CD14-positive monocyte (primary cell): ENCODE results near the gene ZNF385B. TPM values are rescaled to one million over a fixed set of nuclear protein-coding genes. Genes with fewer than 3 reads are reported as not detected.

ENCODE experiments used
- DNase-seq, 3 donors: peaks; one replicate each; pipeline ENCODE4 v3.0.0-alpha.2; 2011 to 2022
- H2AFZ ChIP-seq: 2 replicates; pipeline ENCODE4 v1.6.0; 2012; ENCODE audit warnings: mild to moderate bottlenecking, low read depth, low read length, inconsistent platforms; ENCODE audit not compliant: insufficient read depth, poor library complexity, severe bottlenecking
- H3K27ac ChIP-seq, 2 donors: 1 replicate in 1 of 2; 2 replicates in 1 of 2; pipeline ENCODE4 v1.5.1; 2012 to 2013; ENCODE audit warnings: low read length in 2 of 2, control low read depth in 1 of 2, inconsistent platforms in 1 of 2, low read depth in 1 of 2, mild to moderate bottlenecking in 1 of 2
- H3K27me3 ChIP-seq, 2 donors: one replicate each; pipeline versions ENCODE4 v1.6.0 to v1.6.1; 2011 to 2013; ENCODE audit warnings: low read length in 2 of 2; ENCODE audit not compliant: control insufficient read depth in 2 of 2, insufficient read depth in 2 of 2
- H3K36me3 ChIP-seq, 2 donors: replicated peaks in 1 of 2; 1 replicate in 1 of 2; 2 replicates in 1 of 2; pipeline versions ENCODE4 v1.5.1 to v1.6.1; 2012 to 2013; ENCODE audit warnings: low read length in 2 of 2, control low read depth in 1 of 2, inconsistent platforms in 1 of 2, mild to moderate bottlenecking in 1 of 2; ENCODE audit not compliant: insufficient read depth in 2 of 2, control insufficient read depth in 1 of 2
- H3K4me1 ChIP-seq, 2 donors: 1 replicate in 1 of 2; 2 replicates in 1 of 2; pipeline versions ENCODE4 v1.5.1 to v1.6.1; 2012 to 2013; ENCODE audit warnings: low read length in 2 of 2, control low read depth in 1 of 2, inconsistent platforms in 1 of 2, mild to moderate bottlenecking in 1 of 2, moderate library complexity in 1 of 2; ENCODE audit not compliant: insufficient read depth in 2 of 2, control insufficient read depth in 1 of 2
- H3K4me2 ChIP-seq: replicated peaks from 2 replicates; pipeline ENCODE3; 2012; ENCODE audit warnings: low read length, moderate library complexity, mild to moderate bottlenecking; ENCODE audit not compliant: poor library complexity, severe bottlenecking; ENCODE audit errors: extremely low read depth
- H3K4me3 ChIP-seq, 3 experiments: fragments of 200-600 bp in 1 of 3; sonication (generic) in 1 of 3; replicated peaks in 1 of 3; 1 replicate in 2 of 3; 2 replicates in 1 of 3; pipeline ENCODE4 v1.5.1; 2011 to 2013; ENCODE audit warnings: low read length in 3 of 3, mild to moderate bottlenecking in 3 of 3, control low read depth in 2 of 3, low read depth in 2 of 3, inconsistent platforms in 1 of 3, moderate library complexity in 1 of 3
- H3K79me2 ChIP-seq: 2 replicates; pipeline ENCODE4 v1.6.0; 2012; ENCODE audit warnings: mild to moderate bottlenecking, control low read depth, inconsistent platforms, low read length, moderate library complexity; ENCODE audit not compliant: insufficient read depth
- H3K9ac ChIP-seq: 2 replicates; pipeline ENCODE4 v1.6.0; 2017; ENCODE audit warnings: low read length, mild to moderate bottlenecking; ENCODE audit not compliant: insufficient read depth, poor library complexity, severe bottlenecking
- H3K9me3 ChIP-seq, 2 donors: replicated peaks in 1 of 2; 1 replicate in 1 of 2; 2 replicates in 1 of 2; pipeline versions ENCODE4 v1.5.1 to v1.6.1; 2012 to 2013; ENCODE audit warnings: low read length in 2 of 2, control low read depth in 1 of 2; ENCODE audit not compliant: control insufficient read depth in 1 of 2, insufficient read depth in 1 of 2
- H4K20me1 ChIP-seq: 2 replicates; pipeline ENCODE4 v1.6.0; 2012; ENCODE audit warnings: mild to moderate bottlenecking, low read length, control low read depth, moderate library complexity; ENCODE audit not compliant: insufficient read depth
- H3K27ac Mint-ChIP-seq, 7 donors: one replicate each; pipeline ENCODE4 v1.8.0; 2020; ENCODE audit warnings: mild to moderate bottlenecking in 7 of 7, mixed read lengths in 7 of 7, moderate library complexity in 6 of 7, inconsistent platforms in 2 of 7
- H3K27me3 Mint-ChIP-seq, 3 donors: one replicate each; pipeline ENCODE4 v1.8.0; 2021 to 2022; ENCODE audit warnings: low read depth in 3 of 3, mild to moderate bottlenecking in 3 of 3, mixed read lengths in 3 of 3, moderate library complexity in 3 of 3, inconsistent platforms in 1 of 3
- H3K36me3 Mint-ChIP-seq, 2 donors: one replicate each; pipeline ENCODE4 v1.8.0; 2020; ENCODE audit warnings: mixed read lengths in 2 of 2, inconsistent platforms in 1 of 2, mild to moderate bottlenecking in 1 of 2
- H3K4me1 Mint-ChIP-seq: one replicate; pipeline ENCODE4 v1.8.0; 2020; ENCODE audit warnings: mild to moderate bottlenecking, mixed read lengths
- H3K4me3 Mint-ChIP-seq, 2 donors: one replicate each; pipeline ENCODE4 v1.8.0; 2020; ENCODE audit warnings: mild to moderate bottlenecking in 2 of 2, mixed read lengths in 2 of 2, moderate library complexity in 1 of 2
- H3K9me3 Mint-ChIP-seq, 7 donors: one replicate each; pipeline ENCODE4 v1.8.0; 2020 to 2022; ENCODE audit warnings: mixed read lengths in 7 of 7, mild to moderate bottlenecking in 6 of 7, moderate library complexity in 6 of 7, inconsistent platforms in 2 of 7
- CTCF ChIP-seq: fragments of 200-600 bp; IDR thresholded peaks from one replicate; pipeline ENCODE4 v1.8.0; 2022; ENCODE audit warnings: antibody characterized with exemption, mild to moderate bottlenecking
- WGBS: methylation state at CpG from one replicate; pipeline ENCODE4 v1.1.5; 2013; ENCODE audit warnings: missing lambda C conversion rate; ENCODE audit not compliant: insufficient coverage; 5-methylcytosine and 5-hydroxymethylcytosine counted together
- intact Hi-C, 2 donors: fragments of 100-400 bp; cut with micrococcal nuclease; formaldehyde crosslinking; loops; one replicate each; pipeline versions ENCODE4 v1.15.0 to v1.15.1; 2023
- polyA plus RNA-seq, 3 donors: library from polyadenylated mRNA; depleted of rRNA in 1 of 3; unstranded in 2 of 3; stranded (reverse) in 1 of 3; fragments of 300-500 nt in 2 of 3; fragments of >200 nt in 1 of 3; fragmentation: Illumina TruSeq in 2 of 3; gene quantifications; 1 replicate in 2 of 3; 2 replicates in 1 of 3; pipeline ENCODE4 v1.2.3, GENCODE V29; 2012 to 2021

Gene ZNF385B
- polyA plus RNA-seq, 3 donors, result not detected

DNA sequence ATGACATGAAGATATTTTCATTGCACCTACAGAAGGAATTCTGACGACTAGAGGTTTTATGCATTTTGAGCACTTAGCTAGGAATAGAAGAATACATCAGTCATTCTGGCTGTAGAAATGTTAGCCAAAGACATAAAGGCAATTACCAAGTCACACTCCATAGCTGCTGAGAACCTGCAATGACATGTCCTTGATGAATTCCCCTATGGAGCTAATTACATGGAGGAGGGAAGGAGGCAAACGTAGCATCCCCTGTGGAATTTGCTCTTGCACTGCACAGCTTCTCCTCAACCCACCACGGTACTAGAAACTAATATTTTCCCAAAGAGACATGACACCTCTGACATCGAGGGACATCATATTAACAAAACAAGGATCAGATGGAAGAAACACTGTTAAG is 422.8 kb downstream of the ZNF385B start:
- no peak overlapping the region for H2AFZ ChIP-seq

DNA sequence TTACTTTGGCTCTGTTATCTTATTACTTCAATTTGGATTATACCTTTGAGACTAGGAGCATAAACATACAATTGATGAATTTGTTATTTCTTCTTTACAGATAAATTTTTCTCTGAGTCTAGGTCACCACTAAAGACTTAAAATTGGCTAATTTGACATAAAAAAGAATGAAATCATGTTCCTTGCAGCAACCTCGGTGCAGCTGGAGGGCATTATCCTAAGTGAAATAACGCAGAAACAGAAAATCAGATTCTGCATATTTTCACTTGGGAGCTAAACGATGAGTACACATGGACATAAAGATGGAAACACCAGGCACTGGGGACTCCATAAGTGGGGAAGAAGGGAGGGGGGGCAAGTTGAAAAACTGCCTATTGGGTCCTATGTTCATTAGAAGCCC is 424.0 kb downstream of the ZNF385B start:
- H2AFZ ChIP-seq, result no peak overlapping the region
- H3K36me3 Mint-ChIP-seq, result no peaks in the 10 kb centered on the region
- 95% methylated on average over 2 of the region's 3 CpGs for WGBS

More for the DNA sequence above, 422.8 kb downstream of the ZNF385B start:
- WGBS, result 83% methylated on average over 2 of the region's 4 CpGs
- Mint-ChIP-seq H3K4me1 (peaks cover 12% of the 10 kb centered on the region), H3K4me3 (no peak overlapping the region), H3K9me3 (no peaks in the 10 kb centered on the region), H3K27ac (no peak overlapping the region), H3K36me3 (no peaks in the 10 kb centered on the region), H3K27me3 (peaks cover 0 to 4% (median 1%) of the 10 kb centered on the region in 3 donors)
- no peaks in the 10 kb centered on the region for H3K27me3 ChIP-seq
- no peak for DNase-seq
- no peak overlapping the region for H3K4me3 ChIP-seq
- H3K36me3 ChIP-seq, result no peaks in the 10 kb centered on the region
- H3K4me1 ChIP-seq, result peaks cover 10 to 12% of the 10 kb centered on the region in 2 donors
- no peak for TF ChIP-seq CTCF
- no peak overlapping the region for H3K27ac ChIP-seq
- no peaks in the 10 kb centered on the region for H3K79me2 ChIP-seq
- H3K9ac ChIP-seq, result no peak overlapping the region
- no peaks in the 10 kb centered on the region for H3K9me3 ChIP-seq
- H3K4me2 ChIP-seq, result no peak overlapping the region
- intact Hi-C loops, result no loop called here
- no peaks in the 10 kb centered on the region for H4K20me1 ChIP-seq

More for the DNA sequence above, 424.0 kb downstream of the ZNF385B start:
- Histone ChIP-seq H4K20me1 (no peaks in the 10 kb centered on the region), H3K27ac (no peak overlapping the region), H3K4me3 (no peak overlapping the region), H3K4me1 (peaks cover under 1 to 2% of the 10 kb centered on the region in 2 donors), H3K4me2 (no peak overlapping the region), H3K79me2 (no peaks in the 10 kb centered on the region), H3K9ac (no peak overlapping the region), H3K9me3 (no peaks in the 10 kb centered on the region), H3K36me3 (no peaks in the 10 kb centered on the region), H3K27me3 (no peaks in the 10 kb centered on the region)
- Mint-ChIP-seq H3K4me3 (no peak overlapping the region), H3K4me1 (peaks cover under 1% of the 10 kb centered on the region), H3K9me3 (no peaks in the 10 kb centered on the region), H3K27ac (no peak overlapping the region), H3K27me3 (peaks cover 0 to 4% (median 1%) of the 10 kb centered on the region in 3 donors)
- TF ChIP-seq CTCF, result no peak
- intact Hi-C loops, result no loop called here
- DNase-seq, result no peak
